MCF 10A (cell line): ENCODE data around the gene PTPRM. TPM values are rescaled to one million over a fixed set of nuclear protein-coding genes. Genes with fewer than 3 reads are reported as not detected.

Experiments
- BruUV-seq: library from RNA; stranded (reverse); fragments of 400-500 nt; replicated peaks from 2 replicates; lab custom pipeline; 2021; lab: Mats Ljungman, UMichigan
- CTCF ChIA-PET: fragments of 300-600 bp; sonication (Branson Sonifier 250); formaldehyde crosslinking; extraction: SDS; loops from one replicate; lab custom pipeline; 2021; ENCODE audit warnings: antibody characterized with exemption, inconsistent platforms; lab: Yijun Ruan, JAX
- POLR2A ChIA-PET: fragments of 300-600, 350-650 bp; sonication (Branson Sonifier 250); formaldehyde crosslinking; extraction: SDS; loops from one replicate; lab custom pipeline; 2020; ENCODE audit warnings: antibody characterized with exemption, inconsistent platforms; lab: Yijun Ruan, JAX
- DNase-seq: peaks from one replicate; pipeline ENCODE4 v3.0.0-alpha.2; 2018; ENCODE audit not compliant: unreplicated experiment
- H3K27ac Mint-ChIP-seq: one replicate; pipeline ENCODE4 v1.8.0; 2022; ENCODE audit warnings: mild to moderate bottlenecking, low read depth, mixed read lengths; ENCODE audit not compliant: unreplicated experiment
- H3K27me3 Mint-ChIP-seq: one replicate; pipeline ENCODE4 v1.8.0; 2022; ENCODE audit warnings: mixed read lengths; ENCODE audit not compliant: insufficient read depth, unreplicated experiment
- H3K36me3 Mint-ChIP-seq: one replicate; pipeline ENCODE4 v1.8.0; 2022; ENCODE audit warnings: mild to moderate bottlenecking, moderate library complexity, mixed read lengths; ENCODE audit not compliant: insufficient read depth, unreplicated experiment
- H3K4me1 Mint-ChIP-seq: one replicate; pipeline ENCODE4 v1.8.0; 2022; ENCODE audit warnings: mixed read lengths; ENCODE audit not compliant: insufficient read depth, unreplicated experiment
- H3K4me3 Mint-ChIP-seq: one replicate; pipeline ENCODE4 v1.8.0; 2022; ENCODE audit warnings: mild to moderate bottlenecking, moderate library complexity, mixed read lengths; ENCODE audit not compliant: unreplicated experiment
- H3K9me3 Mint-ChIP-seq: one replicate; pipeline ENCODE4 v1.8.0; 2022; ENCODE audit warnings: mixed read lengths; ENCODE audit not compliant: unreplicated experiment
- CTCF ChIP-seq: fragments of 200-600 bp; IDR thresholded peaks from one replicate; pipeline ENCODE4 v1.8.0; 2022; ENCODE audit warnings: antibody characterized with exemption, mild to moderate bottlenecking; ENCODE audit not compliant: unreplicated experiment
- intact Hi-C: fragments of 100-400 bp; cut with micrococcal nuclease; formaldehyde crosslinking; loops from 2 replicates; pipeline ENCODE4 v1.14.1; 2022
- total RNA-seq: library from RNA; stranded (reverse); gene quantifications from 2 replicates; pipeline ENCODE4 v1.2.3, GENCODE V29; 2022

Gene PTPRM
- total RNA-seq, 1 experiment from 2014 or later: 82.8 TPM

- POLR2A ChIA-PET: no interaction called here
- H3K36me3 Mint-ChIP-seq: peaks cover 26% of the 10 kb centered on the region
These were observed 547.4 kb downstream of the PTPRM start for GRCh38 chr18:8114480-8114879.

GRCh38 chr18:8116341-8117005 lies 549.4 kb downstream of the PTPRM start:
- POLR2A ChIA-PET: interaction anchor here (0.5 to 1.0 kb wide), 2 partner anchors 18 to 75 kb away, joined by 3 read pairs; no protein-coding TSS in a partner anchor
- no TSS peak for BruUV-seq
- H3K27me3 Mint-ChIP-seq: no peaks in the 10 kb centered on the region
- H3K4me1 Mint-ChIP-seq: peaks cover 10% of the 10 kb centered on the region
- peaks cover 11% of the 10 kb centered on the region for H3K36me3 Mint-ChIP-seq
- no peak overlapping the region for H3K4me3 Mint-ChIP-seq
- intact Hi-C loops: no loop called here
- CTCF ChIA-PET: interaction anchor here (0.6 to 1.2 kb wide), 2 partner anchors 33 to 162 kb away, joined by 3 to 6 read pairs; no protein-coding TSS in a partner anchor
- TF ChIP-seq CTCF: no peak
- H3K27ac Mint-ChIP-seq: peak overlapping the region; percentile 84
- peak; percentile 76 for DNase-seq
- no peaks in the 10 kb centered on the region for H3K9me3 Mint-ChIP-seq

More at GRCh38 chr18:8114480-8114879, 547.4 kb downstream of the PTPRM start:
- intact Hi-C loops: no loop called here
- DNase-seq: no peak
- H3K27ac Mint-ChIP-seq: no peak overlapping the region
- TF ChIP-seq CTCF: no peak
- peaks cover 10% of the 10 kb centered on the region for H3K4me1 Mint-ChIP-seq
- no peaks in the 10 kb centered on the region for H3K9me3 Mint-ChIP-seq
- H3K4me3 Mint-ChIP-seq: no peak overlapping the region
- BruUV-seq: no TSS peak
- CTCF ChIA-PET: no interaction called here
- H3K27me3 Mint-ChIP-seq: no peaks in the 10 kb centered on the region

GRCh38 chr18:8117006-8117371 lies 549.9 kb downstream of the PTPRM start:
- CTCF ChIA-PET: interaction anchor here (0.6 kb wide), 2 partner anchors 78 to 162 kb away, joined by 3 read pairs; no protein-coding TSS in a partner anchor
- intact Hi-C loops: no loop called here
- TSS peak; percentile 40 for BruUV-seq

More at GRCh38 chr18:8117006-8117371, 549.9 kb downstream of the PTPRM start:
- Mint-ChIP-seq H3K27ac (peak overlapping the region; percentile 84), H3K36me3 (peaks cover 11% of the 10 kb centered on the region), H3K4me3 (no peak overlapping the region), H3K4me1 (peaks cover 15% of the 10 kb centered on the region), H3K27me3 (no peaks in the 10 kb centered on the region), H3K9me3 (no peaks in the 10 kb centered on the region)
- POLR2A ChIA-PET: interaction anchor here (0.5 to 1.4 kb wide), 5 partner anchors 14 to 75 kb away, joined by 3 to 4 read pairs (median 3); no protein-coding TSS in a partner anchor
- DNase-seq: no peak
- no peak for TF ChIP-seq CTCF
